ENCODE measurements around the gene LY6G6D. TPM values are rescaled to one million over a fixed set of nuclear protein-coding genes. Genes with fewer than 3 reads are reported as not detected.

The LY6G6D gene
- total and polyA plus RNA-seq, 2 donors (not counting 3 experiments of a cell fraction or from before 2014, with no cell fraction given): not detected

DNA sequence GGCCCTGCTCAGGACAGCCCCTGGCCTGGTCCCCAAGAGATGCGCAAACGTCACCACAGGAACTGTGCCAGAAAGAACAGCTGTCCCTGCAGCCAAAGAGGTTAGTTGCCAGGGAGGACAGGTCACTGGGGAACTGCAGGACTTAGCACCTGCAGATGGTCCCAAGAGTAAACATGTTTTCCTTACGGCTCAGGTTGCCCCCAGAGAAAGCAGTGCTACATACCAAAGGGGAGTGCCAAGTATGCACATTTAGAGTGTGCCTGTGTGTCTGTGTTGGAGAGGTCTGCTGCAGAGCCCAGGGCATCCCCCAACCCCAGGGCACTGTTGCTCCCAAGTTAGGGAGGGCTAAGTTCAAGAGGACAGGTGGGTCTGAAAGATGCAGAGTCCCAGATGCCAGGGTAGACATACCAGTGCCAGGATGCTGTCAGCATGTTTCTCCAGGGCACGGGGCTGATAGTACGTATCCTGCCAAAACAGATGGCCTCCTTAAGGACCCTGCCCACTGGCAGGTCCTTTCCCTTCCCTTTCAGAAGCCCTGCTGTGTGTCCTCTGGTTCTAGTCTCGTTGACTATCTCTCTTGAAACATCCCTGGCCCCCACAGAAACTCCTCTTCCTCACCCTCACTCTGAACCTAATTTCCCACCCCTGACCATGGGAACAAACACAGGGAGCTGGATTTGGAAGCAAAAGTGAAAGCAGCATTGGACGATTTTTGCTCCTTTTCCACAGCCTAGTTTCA is 13.3 kb upstream of the LY6G6D start:
- POLR2A ChIA-PET: no interaction called here
- Histone ChIP-seq H3K36me3 (ENCODE audit: control insufficient read depth in 2 of 2, extremely low read depth in 1 of 2, insufficient read depth in 2 of 2, low read length in 2 of 2) (peaks cover 0 to 5% of the 10 kb centered on the region in 2 experiments), H2AFZ (ENCODE audit: low read depth, low read length) (peak overlapping the region; percentile 13), H3K9me1 (replicated peaks; ENCODE audit: control insufficient read depth, extremely low read depth, insufficient read depth, low read length) (no peaks in the 10 kb centered on the region), H3K4me2 (ENCODE audit: insufficient read depth, low read length) (peak overlapping the region; percentile 78), H3K9me3 (replicated peaks; ENCODE audit: control insufficient read depth, insufficient read depth, low read length) (no peaks in the 10 kb centered on the region), H3K9ac (replicated peaks; ENCODE audit: extremely low read depth, insufficient read depth, low read length) (peak overlapping the region; percentile 90), H3K27ac (ENCODE audit: insufficient read depth, low read depth, low read length) (peak overlapping the region; percentile 77), H3K79me2 (ENCODE audit: control insufficient read depth, insufficient read depth, low read length) (peaks cover 21% of the 10 kb centered on the region), H3K27me3 (ENCODE audit: control insufficient read depth in 2 of 2, insufficient read depth in 2 of 2, low read length in 2 of 2) (no peaks in the 10 kb centered on the region), H3K4me1 (ENCODE audit: control insufficient read depth, extremely low read depth, insufficient read depth, low read length) (peaks cover 11% of the 10 kb centered on the region), H4K20me1 (replicated peaks; ENCODE audit: control insufficient read depth, extremely low read depth, insufficient read depth, low read length) (no peaks in the 10 kb centered on the region), H3K4me3 (replicated peaks in 1 of 3; ENCODE audit: insufficient read depth in 1 of 3, low read depth in 1 of 3, low read length in 3 of 3) (peak overlapping the region; percentile 59 to 80 (median 74))
- BruUV-seq (replicated peaks): no TSS peak
- DNase-seq (ENCODE audit: low read depth, low spot score) (peak; percentile 8), FAIRE-seq (peak; percentile 18)
- dilution Hi-C loops (cut with MboI; ENCODE audit: extremely low pct_ligation_motif_present, low sequenced_read_pairs) (no loop called here), intact Hi-C loops (cut with micrococcal nuclease) (loop anchor here (2.0 kb wide), 2 partner anchors 29 to 37 kb away; no protein-coding TSS in a partner anchor)
- TF ChIP-seq CTCF (IDR thresholded peaks at IDR 0.05; ENCODE audit: extremely low read depth in 1 of 2, insufficient read depth in 1 of 2, low read depth in 1 of 2, low read length in 2 of 2) (no peak), POLR2A (IDR thresholded peaks at IDR 0.05; ENCODE audit: low read depth, low read length) (no peak), EZH2 (IDR thresholded peaks at IDR 0.05; ENCODE audit: borderline replicate concordance, low read depth, low read length, severe bottlenecking) (no peak), GATA2 (IDR thresholded peaks at IDR 0.05; ENCODE audit: insufficient read depth, insufficient read length, low read depth, low read length) (no peak), JUN (IDR thresholded peaks at IDR 0.05; ENCODE audit: borderline replicate concordance, insufficient read depth, insufficient read length, low read depth) (no peak), POLR2AphosphoS5 (IDR thresholded peaks at IDR 0.05; ENCODE audit: insufficient read depth, low read depth, low read length) (no peak), MYC (IDR thresholded peaks at IDR 0.05; ENCODE audit: low read depth, low read length) (no peak)
- CTCF ChIA-PET: interaction anchor here (1.2 to 1.9 kb wide), 6 partner anchors 10 to 105 kb away, joined by 3 to 9 read pairs (median 6); partner anchors contain the start of genes DDAH2, LSM2, LY6G5C and MSH5

All from endothelial cell of umbilical vein (primary cell).